Measurements from ENCODE around the gene MACROD2.

Gene MACROD2

DNA sequence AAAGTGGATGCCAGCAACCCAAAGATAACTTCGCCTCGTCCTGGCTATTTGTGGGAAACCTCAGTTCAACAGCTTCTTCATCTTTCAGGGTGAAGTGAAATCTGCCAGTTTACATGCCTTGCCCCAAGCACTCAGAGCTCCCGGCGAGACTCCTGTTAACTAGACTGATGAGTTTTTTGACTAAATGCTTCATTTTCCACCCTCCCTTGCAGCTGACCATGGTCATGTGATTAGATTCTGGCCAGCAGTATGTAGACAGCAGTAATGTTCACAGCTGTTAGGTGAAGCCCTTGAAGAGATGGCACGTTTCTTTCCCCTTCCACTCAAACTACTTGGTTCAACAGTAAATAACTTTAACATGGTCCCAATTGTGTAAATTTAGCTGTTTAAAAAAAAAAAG, 1060.9 kb downstream of the MACROD2 start:
- no peak for DNase-seq (ENCODE audit: low read depth)

DNA sequence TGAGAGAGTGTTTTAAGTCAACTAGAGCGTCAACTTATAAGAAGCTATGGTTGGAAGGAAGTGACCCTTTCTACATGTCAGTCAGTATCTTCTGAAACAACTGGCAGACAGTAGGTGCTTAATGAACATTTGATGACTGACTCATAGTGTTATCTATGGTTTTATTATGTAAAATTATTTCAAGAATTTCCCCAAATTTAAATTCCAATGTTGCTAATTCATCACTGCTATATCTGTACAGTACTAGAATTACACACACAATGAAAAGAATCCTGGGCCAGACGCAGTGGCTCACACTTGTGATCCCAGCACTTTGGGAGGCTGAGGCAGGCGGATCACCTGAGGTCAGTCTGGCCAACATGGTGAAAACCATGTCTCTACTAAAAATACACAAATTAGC, 1063.5 kb downstream of the MACROD2 start:
- DNase-seq (ENCODE audit: low read depth) = no peak

GRCh38 chr20:15059438-15059837, 1064.1 kb downstream of the MACROD2 start:
- no peak for DNase-seq (ENCODE audit: low read depth)

DNA sequence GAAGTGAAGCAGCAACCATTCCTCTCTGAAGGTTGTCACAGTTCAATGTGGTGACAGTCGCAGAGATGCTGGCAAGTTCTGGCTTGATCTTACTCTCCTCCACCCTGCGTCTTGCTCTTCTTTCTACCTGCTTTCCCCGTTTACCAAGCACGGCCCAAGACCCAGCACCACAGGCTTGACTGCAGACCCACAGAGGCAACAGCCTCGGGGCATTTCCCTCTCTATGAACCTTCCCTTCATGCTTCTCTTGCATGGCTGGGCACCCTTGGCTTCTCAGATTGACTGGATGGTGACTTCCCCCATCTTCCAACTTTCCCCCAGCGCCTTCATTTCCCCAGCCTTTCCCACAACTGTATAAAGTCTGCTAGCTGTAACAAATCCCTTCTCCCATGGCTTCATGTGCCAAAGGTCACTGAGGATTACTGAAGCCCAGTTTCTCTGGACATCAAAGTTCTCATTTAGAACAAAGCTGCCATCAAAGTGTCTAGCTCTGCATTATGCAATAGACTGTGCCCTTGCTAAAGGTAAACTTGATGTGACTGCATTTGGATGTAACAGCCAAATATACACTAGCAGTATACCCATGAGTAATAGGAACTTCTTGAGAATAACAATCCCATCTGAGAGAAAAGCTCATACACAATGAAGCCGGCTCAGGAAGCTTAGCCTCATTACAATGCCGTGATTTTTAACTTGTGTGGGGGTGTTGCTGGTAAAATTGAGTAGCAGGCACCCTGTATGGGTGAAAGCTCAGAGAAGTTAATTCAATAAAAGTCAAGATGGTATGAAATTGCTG, 1065.1 kb downstream of the MACROD2 start:
- DNase-seq (ENCODE audit: low read depth) = no peak

- DNase-seq (ENCODE audit: low read depth) = no peak
Observed at GRCh38 chr20:15061061-15061430, 1065.7 kb downstream of the MACROD2 start.

DNA sequence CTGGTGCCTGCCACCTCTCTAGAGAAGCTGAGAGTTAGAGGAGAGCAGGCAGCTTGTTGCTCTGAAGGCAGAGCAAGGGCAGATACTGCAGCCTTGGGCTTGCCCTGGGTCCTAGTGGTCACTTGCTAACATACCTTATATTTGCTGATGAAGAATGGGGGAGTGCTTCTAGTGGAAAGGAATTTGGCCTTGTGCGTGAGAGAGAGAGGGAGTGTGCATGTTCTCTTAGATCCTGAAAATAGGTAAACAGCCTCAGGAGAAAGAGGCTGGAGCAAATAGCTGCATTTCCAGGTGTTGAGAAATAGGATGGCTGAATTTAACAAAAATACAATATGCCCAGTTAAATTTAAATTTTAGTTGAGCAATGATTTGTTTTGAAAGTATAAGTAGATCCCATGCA, 1066.6 kb downstream of the MACROD2 start:
- no peak for DNase-seq (ENCODE audit: low read depth)

GRCh38 chr20:15063081-15063480, 1067.8 kb downstream of the MACROD2 start:
- DNase-seq (ENCODE audit: low read depth) = no peak

- DNase-seq (ENCODE audit: low read depth) = no peak
Observed at GRCh38 chr20:15064741-15065140, 1069.4 kb downstream of the MACROD2 start.

GRCh38 chr20:15065794-15066193, 1070.5 kb downstream of the MACROD2 start:
- DNase-seq (ENCODE audit: low read depth) = no peak

DNA sequence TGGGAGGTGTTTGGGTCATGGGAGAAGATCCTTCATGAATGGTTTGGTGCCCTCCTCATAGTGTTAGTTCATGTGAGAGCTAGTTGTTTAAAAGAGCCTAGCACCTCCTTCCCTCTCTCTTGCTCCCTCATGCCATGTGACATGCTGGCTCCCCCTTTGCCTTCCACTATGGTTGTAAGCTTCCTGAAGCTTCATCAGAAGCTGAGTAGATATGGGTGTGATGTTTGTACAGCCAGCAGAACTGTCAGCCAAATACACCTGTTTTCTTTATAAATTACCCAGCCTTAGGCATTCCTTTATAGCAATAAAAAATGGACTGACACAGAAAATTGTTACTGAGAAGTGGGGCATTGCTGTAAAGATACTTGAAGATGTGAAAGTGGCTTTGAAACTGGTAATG, 1073.2 kb downstream of the MACROD2 start:
- DNase-seq (ENCODE audit: low read depth) = no peak

GRCh38 chr20:15069355-15069754, 1074.0 kb downstream of the MACROD2 start:
- DNase-seq (ENCODE audit: low read depth) = no peak

DNA sequence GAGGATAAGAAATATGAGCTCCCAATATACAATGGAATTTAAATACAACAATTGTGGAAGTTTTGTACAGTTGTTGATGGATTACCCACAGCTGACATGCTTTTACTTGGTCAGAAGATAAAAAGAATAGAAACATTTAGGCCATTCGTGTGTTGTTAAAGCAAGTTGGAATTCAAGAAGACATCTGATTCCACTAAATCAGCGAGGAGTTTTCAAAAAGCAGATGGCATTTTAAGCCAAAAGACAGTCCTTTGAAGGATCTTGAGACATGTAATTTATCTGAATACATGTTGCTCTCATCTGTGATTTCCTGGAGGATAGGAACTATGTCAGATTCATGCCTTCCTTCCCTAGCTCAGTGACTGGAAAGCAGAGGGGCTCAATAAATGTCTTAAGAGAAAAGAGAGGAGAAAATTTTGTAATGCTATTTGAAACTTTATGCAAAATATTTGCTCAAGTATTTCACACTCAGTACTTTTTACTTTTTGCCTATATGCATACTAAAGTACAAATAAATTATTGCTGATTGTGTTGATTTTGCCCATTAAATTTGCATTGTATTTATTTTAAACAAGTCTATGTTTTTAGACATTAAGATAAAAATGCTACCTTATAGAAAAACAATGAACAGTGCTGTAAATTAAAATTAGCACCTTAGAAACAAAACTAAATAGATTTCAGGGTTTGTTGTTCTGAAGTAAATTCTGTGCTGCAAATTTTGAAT, 1075.9 kb downstream of the MACROD2 start:
- peak; percentile 3 for DNase-seq (ENCODE audit: low read depth)

GRCh38 chr20:15072316-15072715, 1077.0 kb downstream of the MACROD2 start:
- DNase-seq (ENCODE audit: low read depth) = no peak

GRCh38 chr20:15075586-15075985, 1080.3 kb downstream of the MACROD2 start:
- no peak for DNase-seq (ENCODE audit: low read depth)

DNA sequence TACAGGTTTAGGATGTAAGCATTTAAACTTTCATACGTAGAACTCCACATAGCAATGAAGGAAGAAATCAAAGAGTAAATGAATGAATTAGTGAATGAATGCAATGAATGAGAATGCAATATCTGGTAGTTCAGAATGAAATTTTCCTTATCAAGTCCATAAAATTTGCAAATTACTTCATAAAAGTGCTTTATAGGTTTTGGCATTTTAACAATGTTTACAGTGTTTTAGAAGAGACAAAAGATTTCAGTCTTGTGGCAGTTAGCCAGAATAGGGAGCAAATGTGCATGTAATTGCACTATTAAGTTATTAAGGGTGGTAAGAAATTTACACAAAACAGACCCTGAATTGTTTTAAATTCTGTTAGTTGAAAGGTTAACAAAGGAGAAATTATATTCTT, 1081.5 kb downstream of the MACROD2 start:
- no peak for DNase-seq (ENCODE audit: low read depth)

- DNase-seq (ENCODE audit: low read depth) = no peak
Observed at GRCh38 chr20:15077733-15078250, 1082.5 kb downstream of the MACROD2 start.

DNA sequence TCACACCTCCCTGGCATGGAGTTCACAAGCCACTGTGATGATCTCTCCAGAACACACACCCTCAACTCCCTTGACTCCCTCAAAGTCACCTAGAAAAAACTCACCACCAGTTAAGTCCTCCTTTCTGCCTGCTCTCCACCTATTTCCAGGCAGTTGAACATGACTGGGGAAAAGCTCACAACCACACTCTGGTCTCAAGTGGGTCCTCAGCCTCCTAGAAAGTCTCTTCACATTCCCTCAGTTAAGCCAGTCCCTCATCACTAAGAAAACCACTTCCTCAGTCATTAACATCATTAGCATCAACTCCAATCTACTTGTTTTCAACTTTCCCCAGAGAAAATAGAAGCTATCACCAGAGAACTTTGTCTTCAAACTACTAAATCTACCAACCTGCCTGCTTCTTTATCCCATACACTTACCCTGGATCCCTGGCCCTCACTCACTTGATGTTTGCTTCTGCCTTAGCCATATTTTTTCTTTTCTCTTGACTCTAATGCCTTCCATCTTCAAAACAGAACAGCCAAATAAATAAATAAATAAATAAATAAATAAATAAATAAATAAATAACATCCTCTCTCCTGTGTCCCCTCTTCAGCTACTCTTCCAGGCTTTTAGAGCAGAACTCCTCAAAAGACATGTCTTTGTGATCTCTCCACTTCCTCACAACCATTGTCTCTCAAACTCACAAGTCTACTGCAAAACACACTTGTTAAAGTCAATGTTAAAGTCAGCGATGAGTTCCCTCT, 1084.5 kb downstream of the MACROD2 start:
- no peak for DNase-seq (ENCODE audit: low read depth)

- DNase-seq (ENCODE audit: low read depth) = no peak
Observed at GRCh38 chr20:15081261-15081660, 1085.9 kb downstream of the MACROD2 start.

GRCh38 chr20:15091421-15092037, 1096.2 kb downstream of the MACROD2 start:
- no peak for DNase-seq (ENCODE audit: low read depth)

DNA sequence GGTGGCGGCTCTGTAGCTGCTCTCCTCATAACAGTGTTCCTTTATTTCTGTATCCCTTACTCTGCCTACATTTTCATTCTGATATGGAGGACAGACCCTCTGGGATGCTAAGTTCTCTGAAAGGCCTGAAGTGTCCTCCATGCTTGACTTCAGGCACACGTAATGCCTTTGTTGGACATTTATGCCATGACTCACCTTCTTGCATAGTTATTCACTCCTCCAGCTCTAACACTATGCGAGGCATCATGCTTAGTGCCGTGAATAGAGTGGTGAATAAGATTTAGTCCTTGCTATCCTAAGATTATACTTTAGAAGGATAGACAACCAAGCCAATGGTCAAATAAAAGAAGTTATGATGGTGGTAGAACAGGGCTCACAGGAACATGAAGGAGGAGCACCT, 1103.0 kb downstream of the MACROD2 start:
- no peak for DNase-seq (ENCODE audit: low read depth)

DNA sequence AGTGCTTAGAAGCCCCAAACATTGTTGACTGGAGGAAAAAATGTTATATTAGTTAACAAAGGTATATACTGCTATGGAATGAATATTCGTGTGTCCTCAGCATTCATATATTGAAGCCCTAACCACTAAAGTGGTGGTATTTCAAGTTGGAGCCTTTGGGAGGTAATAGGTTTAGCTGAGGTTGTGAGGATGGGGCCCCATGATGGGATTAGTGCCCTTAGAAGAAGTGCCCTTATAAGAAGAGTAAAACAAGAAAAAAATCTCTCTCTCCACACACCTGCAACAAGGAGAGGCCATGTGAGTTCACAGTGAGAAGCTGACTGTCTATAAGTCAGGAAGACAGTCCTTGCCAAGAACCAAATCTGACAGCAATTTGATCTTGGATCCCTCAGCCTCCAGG, 1103.8 kb downstream of the MACROD2 start:
- DNase-seq (ENCODE audit: low read depth) = no peak

GRCh38 chr20:15100506-15101160, 1105.3 kb downstream of the MACROD2 start:
- peak; percentile 38 for DNase-seq (ENCODE audit: low read depth)
